Trophoblast cell (in vitro differentiated cells and primary cell): Measurements from ENCODE around the gene PRDM7.

ENCODE experiments used
- DNase-seq, 2 donors: peaks; one replicate each; pipeline ENCODE4 v3.0.0-alpha.2; 2016
- H2AFZ ChIP-seq: 2 replicates; pipeline ENCODE4 v1.6.1; 2013; ENCODE audit warnings: low read length, moderate library complexity, mild to moderate bottlenecking; ENCODE audit not compliant: insufficient read depth, poor library complexity
- H2AK5ac ChIP-seq: 2 replicates; pipeline ENCODE4 v1.6.1; 2013; ENCODE audit warnings: mild to moderate bottlenecking, low read length
- H2BK120ac ChIP-seq: 2 replicates; pipeline ENCODE4 v1.6.1; 2013; ENCODE audit warnings: low read length, mild to moderate bottlenecking, moderate library complexity; ENCODE audit not compliant: insufficient read depth, poor library complexity
- H2BK12ac ChIP-seq: 2 replicates; pipeline ENCODE4 v1.6.1; 2013; ENCODE audit warnings: mild to moderate bottlenecking, low read length, moderate library complexity
- H2BK5ac ChIP-seq: 2 replicates; pipeline ENCODE4 v1.6.1; 2013; ENCODE audit warnings: low read length, low read depth, moderate library complexity, mild to moderate bottlenecking; ENCODE audit not compliant: poor library complexity
- H3K14ac ChIP-seq: 2 replicates; pipeline ENCODE4 v1.6.1; 2013; ENCODE audit warnings: mild to moderate bottlenecking, low read length
- H3K18ac ChIP-seq: 2 replicates; pipeline ENCODE4 v1.6.1; 2013; ENCODE audit warnings: mild to moderate bottlenecking, low read length
- H3K23ac ChIP-seq: 2 replicates; pipeline ENCODE4 v1.6.1; 2013; ENCODE audit warnings: low read length
- H3K27ac ChIP-seq: 2 replicates; pipeline ENCODE4 v1.5.1; 2013; ENCODE audit warnings: low read depth, mild to moderate bottlenecking, inconsistent platforms, low read length, moderate library complexity
- H3K27me3 ChIP-seq: 2 replicates; pipeline ENCODE4 v1.6.1; 2013; ENCODE audit warnings: inconsistent platforms, mild to moderate bottlenecking, low read length, moderate library complexity; ENCODE audit not compliant: insufficient read depth
- H3K36me3 ChIP-seq, 2 experiments: 1 replicate in 1 of 2; 2 replicates in 1 of 2; pipeline ENCODE4 v1.6.1; 2013; ENCODE audit warnings: low read length in 2 of 2, mild to moderate bottlenecking in 2 of 2, moderate library complexity in 1 of 2; ENCODE audit not compliant: insufficient read depth in 2 of 2, control insufficient read depth in 1 of 2
- H3K4ac ChIP-seq: 2 replicates; pipeline ENCODE4 v1.6.1; 2013; ENCODE audit warnings: low read depth, mild to moderate bottlenecking, low read length, moderate library complexity
- H3K4me1 ChIP-seq, 2 experiments: 1 replicate in 1 of 2; 2 replicates in 1 of 2; pipeline ENCODE4 v1.6.1; 2013; ENCODE audit warnings: low read length in 2 of 2, mild to moderate bottlenecking in 2 of 2, moderate library complexity in 1 of 2; ENCODE audit not compliant: insufficient read depth in 2 of 2, control insufficient read depth in 1 of 2
- H3K4me2 ChIP-seq: 2 replicates; pipeline ENCODE4 v1.6.1; 2013; ENCODE audit warnings: inconsistent platforms, mild to moderate bottlenecking, low read length, moderate library complexity
- H3K4me3 ChIP-seq: 2 replicates; pipeline ENCODE4 v1.5.1; 2013; ENCODE audit warnings: mild to moderate bottlenecking, low read depth, low read length, inconsistent platforms
- H3K79me1 ChIP-seq: one replicate; pipeline ENCODE4 v1.6.1; 2013; ENCODE audit warnings: low read length
- H3K79me2 ChIP-seq: 2 replicates; pipeline ENCODE4 v1.6.1; 2013; ENCODE audit warnings: low read length, mild to moderate bottlenecking; ENCODE audit not compliant: control insufficient read depth, insufficient read depth, poor library complexity
- H3K9ac ChIP-seq: 2 replicates; pipeline ENCODE4 v1.6.1; 2013; ENCODE audit warnings: mild to moderate bottlenecking, low read length
- H3K9me3 ChIP-seq: 2 replicates; pipeline ENCODE4 v1.6.1; 2013; ENCODE audit warnings: low read depth, mild to moderate bottlenecking, control low read depth, inconsistent platforms, low read length; ENCODE audit not compliant: insufficient read depth
- H4K12ac ChIP-seq: 2 replicates; pipeline ENCODE4 v1.6.1; 2013; ENCODE audit warnings: low read depth, mild to moderate bottlenecking, low read length, moderate library complexity
- H4K8ac ChIP-seq: 2 replicates; pipeline ENCODE4 v1.6.1; 2013; ENCODE audit warnings: low read depth, mild to moderate bottlenecking, low read length, moderate library complexity
- H4K91ac ChIP-seq: one replicate; pipeline ENCODE4 v1.6.1; 2013; ENCODE audit warnings: low read depth, mild to moderate bottlenecking, low read length, moderate library complexity
- WGBS: extraction: QIAGEN DNeasy Blood & Tissue Kit; methylation state at CpG from one replicate; pipeline ENCODE4 v1.1.7; 2013; ENCODE audit warnings: missing lambda C conversion rate; ENCODE audit not compliant: insufficient read length, insufficient coverage; ENCODE audit errors: extremely low coverage; 5-methylcytosine and 5-hydroxymethylcytosine counted together

PRDM7 gene

GRCh38 chr16:90011908-90012501, 65.1 kb downstream of the PRDM7 start:
- Histone ChIP-seq H2BK120ac (no peak overlapping the region), H2BK12ac (no peak overlapping the region), H3K9ac (no peak overlapping the region), H3K4ac (no peak overlapping the region), H3K79me2 (no peaks in the 10 kb centered on the region), H3K27ac (no peak overlapping the region), H4K12ac (no peak overlapping the region), H4K91ac (no peak overlapping the region), H3K36me3 (no peaks in the 10 kb centered on the region), H3K27me3 (no peaks in the 10 kb centered on the region), H4K8ac (no peak overlapping the region), H2BK5ac (no peak overlapping the region), H3K4me3 (no peak overlapping the region), H2AFZ (no peak overlapping the region), H2AK5ac (no peak overlapping the region), H3K4me2 (no peak overlapping the region), H3K23ac (no peak overlapping the region), H3K14ac (no peak overlapping the region), H3K4me1 (peaks cover 3% of the 10 kb centered on the region in 2 experiments), H3K18ac (no peak overlapping the region), H3K79me1 (no peaks in the 10 kb centered on the region), H3K9me3 (peaks cover 4% of the 10 kb centered on the region)
- no peak for DNase-seq
- no CpG with 5 or more reads among the region's 12 CpGs for WGBS

GRCh38 chr16:90011508-90011819, 65.7 kb downstream of the PRDM7 start:
- Histone ChIP-seq H3K4me2 (no peak overlapping the region), H3K4ac (no peak overlapping the region), H2AFZ (no peak overlapping the region), H4K91ac (no peak overlapping the region), H2BK12ac (no peak overlapping the region), H4K8ac (no peak overlapping the region), H2BK120ac (no peak overlapping the region), H3K4me1 (peaks cover 3% of the 10 kb centered on the region in 2 experiments), H3K23ac (no peak overlapping the region), H3K79me1 (no peaks in the 10 kb centered on the region), H3K27me3 (no peaks in the 10 kb centered on the region), H3K18ac (no peak overlapping the region), H3K36me3 (no peaks in the 10 kb centered on the region), H4K12ac (no peak overlapping the region), H3K4me3 (no peak overlapping the region), H2AK5ac (no peak overlapping the region), H2BK5ac (no peak overlapping the region), H3K79me2 (no peaks in the 10 kb centered on the region), H3K9ac (no peak overlapping the region), H3K14ac (no peak overlapping the region), H3K9me3 (peaks cover 4% of the 10 kb centered on the region), H3K27ac (no peak overlapping the region)
- no peak for DNase-seq
- no CpG with 5 or more reads among the region's 11 CpGs for WGBS

- no peak overlapping the region for H2BK120ac ChIP-seq
- no CpG with 5 or more reads among the region's 22 CpGs for WGBS
Measured at GRCh38 chr16:90010676-90011507, 66.2 kb downstream of the PRDM7 start.

GRCh38 chr16:90009172-90009899, 67.8 kb downstream of the PRDM7 start:
- Histone ChIP-seq H3K79me2 (no peaks in the 10 kb centered on the region), H3K4me2 (no peak overlapping the region), H3K27me3 (no peaks in the 10 kb centered on the region), H2BK12ac (no peak overlapping the region), H4K12ac (no peak overlapping the region), H2BK5ac (no peak overlapping the region), H2AFZ (no peak overlapping the region), H3K9ac (no peak overlapping the region), H2AK5ac (no peak overlapping the region), H3K79me1 (no peaks in the 10 kb centered on the region), H3K23ac (no peak overlapping the region), H4K8ac (no peak overlapping the region), H3K9me3 (peaks cover 4% of the 10 kb centered on the region), H2BK120ac (no peak overlapping the region), H3K14ac (no peak overlapping the region), H3K27ac (no peak overlapping the region), H3K4me3 (no peak overlapping the region), H3K4me1 (no peaks in the 10 kb centered on the region), H4K91ac (no peak overlapping the region), H3K18ac (no peak overlapping the region), H3K36me3 (no peaks in the 10 kb centered on the region), H3K4ac (no peak overlapping the region)
- no CpG with 5 or more reads among the region's 22 CpGs for WGBS
- DNase-seq, result no peak

More at GRCh38 chr16:90010676-90011507, 66.2 kb downstream of the PRDM7 start:
- Histone ChIP-seq H3K9ac (no peak overlapping the region), H3K4ac (no peak overlapping the region), H3K27ac (no peak overlapping the region), H3K4me3 (no peak overlapping the region), H3K23ac (no peak overlapping the region), H3K27me3 (no peaks in the 10 kb centered on the region), H3K4me1 (peaks cover 0 to under 1% of the 10 kb centered on the region in 2 experiments), H3K79me1 (no peaks in the 10 kb centered on the region), H2AK5ac (no peak overlapping the region), H4K91ac (no peak overlapping the region), H4K8ac (no peak overlapping the region), H2AFZ (no peak overlapping the region), H3K79me2 (no peaks in the 10 kb centered on the region), H4K12ac (no peak overlapping the region), H3K14ac (no peak overlapping the region), H2BK12ac (no peak overlapping the region), H3K9me3 (peaks cover 4% of the 10 kb centered on the region), H3K4me2 (no peak overlapping the region), H2BK5ac (no peak overlapping the region), H3K36me3 (no peaks in the 10 kb centered on the region), H3K18ac (no peak overlapping the region)
- DNase-seq, result no peak
